ENCODE data around the gene IRF1. TPM values are rescaled to one million over a fixed set of nuclear protein-coding genes. Genes with fewer than 3 reads are reported as not detected.

The IRF1 gene
- total RNA-seq, 2 donors from 2014 or later = 12.2 to 15.5 TPM

DNA sequence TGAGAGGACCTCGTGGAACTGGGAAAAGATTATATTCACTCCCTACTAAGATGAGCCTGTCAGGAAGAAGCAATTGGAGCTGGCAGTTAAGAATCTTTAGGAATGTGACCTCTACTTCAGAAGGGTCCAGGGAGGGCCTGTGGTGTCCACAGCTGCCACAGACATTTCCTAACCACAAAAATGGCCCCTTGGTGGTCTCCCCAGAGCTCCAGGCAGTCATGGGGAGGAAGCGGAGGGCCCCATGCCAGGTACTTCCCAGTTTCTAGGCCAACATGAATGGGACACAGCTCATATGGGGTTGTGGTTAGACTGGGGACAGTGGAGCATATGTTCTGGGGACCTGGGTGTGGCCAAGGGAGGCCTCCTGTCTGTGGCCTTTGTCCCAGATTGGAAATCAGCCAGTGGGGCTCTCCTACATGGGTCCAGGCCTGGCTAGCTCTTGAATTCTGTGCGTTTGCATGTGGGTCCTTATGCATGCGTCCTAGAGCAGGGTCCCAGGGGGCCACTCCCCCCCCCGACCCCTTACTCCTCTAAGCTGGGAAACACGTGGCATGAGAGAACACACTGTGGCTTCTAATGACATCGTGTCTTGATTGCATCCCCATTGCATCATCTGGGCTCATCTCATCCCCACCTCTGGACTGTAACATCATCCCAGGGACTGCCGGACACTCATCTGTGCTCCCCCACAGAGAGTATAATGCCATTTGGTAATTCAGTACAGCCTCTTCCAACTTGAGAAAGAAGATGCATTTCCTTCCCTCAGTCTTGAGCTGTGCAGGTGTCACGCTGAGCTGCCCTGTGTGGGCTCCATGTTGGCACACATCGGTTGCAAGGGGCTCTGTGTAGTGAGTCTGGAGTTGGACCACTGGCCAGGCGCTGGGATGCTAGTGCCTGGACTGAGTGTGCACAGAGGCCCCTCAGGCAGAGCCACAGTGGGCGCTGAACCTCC, 31.3 kb downstream of the IRF1 start:
- peak; percentile 26 for ATAC-seq

GRCh38 chr5:132458651-132459030, 31.9 kb downstream of the IRF1 start:
- Histone ChIP-seq H3K4me1 (peaks cover 23% of the 10 kb centered on the region), H3K27ac (peak overlapping the region in 1 of 4 donors; percentile 13), H3K9me3 (no peaks in the 10 kb centered on the region), H3K4me3 (no peak overlapping the region), H3K36me3 (replicated peaks in 1 of 2; ENCODE audit: insufficient read depth in 1 of 2, low read depth in 2 of 2) (no peaks in the 10 kb centered on the region), H3K27me3 (no peaks in the 10 kb centered on the region)
- ATAC-seq (no peak), DNase-seq (no peak)
- intact Hi-C loops (cut with DNase I) = no loop called here
- 67 to 89% methylated on average over 1 of the region's 1 CpG for WGBS, 2 donors
- TF ChIP-seq, protein P1, sequence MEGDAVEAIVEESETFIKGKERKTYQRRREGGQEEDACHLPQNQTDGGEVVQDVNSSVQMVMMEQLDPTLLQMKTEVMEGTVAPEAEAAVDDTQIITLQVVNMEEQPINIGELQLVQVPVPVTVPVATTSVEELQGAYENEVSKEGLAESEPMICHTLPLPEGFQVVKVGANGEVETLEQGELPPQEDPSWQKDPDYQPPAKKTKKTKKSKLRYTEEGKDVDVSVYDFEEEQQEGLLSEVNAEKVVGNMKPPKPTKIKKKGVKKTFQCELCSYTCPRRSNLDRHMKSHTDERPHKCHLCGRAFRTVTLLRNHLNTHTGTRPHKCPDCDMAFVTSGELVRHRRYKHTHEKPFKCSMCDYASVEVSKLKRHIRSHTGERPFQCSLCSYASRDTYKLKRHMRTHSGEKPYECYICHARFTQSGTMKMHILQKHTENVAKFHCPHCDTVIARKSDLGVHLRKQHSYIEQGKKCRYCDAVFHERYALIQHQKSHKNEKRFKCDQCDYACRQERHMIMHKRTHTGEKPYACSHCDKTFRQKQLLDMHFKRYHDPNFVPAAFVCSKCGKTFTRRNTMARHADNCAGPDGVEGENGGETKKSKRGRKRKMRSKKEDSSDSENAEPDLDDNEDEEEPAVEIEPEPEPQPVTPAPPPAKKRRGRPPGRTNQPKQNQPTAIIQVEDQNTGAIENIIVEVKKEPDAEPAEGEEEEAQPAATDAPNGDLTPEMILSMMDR (IDR thresholded peaks at IDR 0.05) = no peak
- TF ChIP-seq POLR2A (IDR thresholded peaks at IDR 0.05) = no peak

More for the DNA sequence above, 31.3 kb downstream of the IRF1 start:
- WGBS, 2 donors = 78 to 89% methylated on average over 8 to 11 of the region's 12 CpGs
- peak in 1 of 4 donors; percentile 61 for DNase-seq
- H3K36me3 ChIP-seq (replicated peaks in 1 of 2; ENCODE audit: insufficient read depth in 1 of 2, low read depth in 2 of 2) = no peaks in the 10 kb centered on the region
- H3K9me3 ChIP-seq = no peaks in the 10 kb centered on the region
- intact Hi-C loops (cut with DNase I) = no loop called here
- no peak overlapping the region for H3K4me3 ChIP-seq
- no peaks in the 10 kb centered on the region for H3K27me3 ChIP-seq
- peaks cover 27% of the 10 kb centered on the region for H3K4me1 ChIP-seq
- no peak for TF ChIP-seq POLR2A (IDR thresholded peaks at IDR 0.05)
- TF ChIP-seq, protein P1 (IDR thresholded peaks at IDR 0.05) = no peak
- H3K27ac ChIP-seq = peak overlapping the region in 1 of 4 donors; percentile 13

DNA sequence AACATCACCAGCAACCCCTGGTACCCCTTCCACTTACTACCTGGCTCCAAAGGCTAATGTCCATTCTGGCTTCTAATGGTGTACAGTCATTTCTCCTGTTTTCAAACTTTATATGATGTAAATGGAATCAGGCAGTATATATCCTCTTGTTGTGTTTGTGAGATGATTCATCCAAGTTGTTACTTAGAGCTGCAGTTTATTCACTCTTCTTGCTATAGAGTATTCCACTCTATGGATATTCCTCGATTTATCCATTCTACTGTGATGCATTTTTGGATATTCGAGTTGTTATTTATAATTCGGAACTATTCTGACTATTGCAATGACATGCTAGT, 32.4 kb downstream of the IRF1 start:
- DNase-seq (no peak), ATAC-seq (no peak)
- Histone ChIP-seq H3K4me3 (no peak overlapping the region), H3K27me3 (no peaks in the 10 kb centered on the region), H3K9me3 (no peaks in the 10 kb centered on the region), H3K36me3 (replicated peaks in 1 of 2; ENCODE audit: insufficient read depth in 1 of 2, low read depth in 2 of 2) (no peaks in the 10 kb centered on the region), H3K4me1 (peaks cover 19% of the 10 kb centered on the region), H3K27ac (peak overlapping the region in 1 of 4 donors; percentile 74)
- WGBS, 2 donors = 87 to 92% methylated on average over 3 of the region's 3 CpGs
- intact Hi-C loops (cut with DNase I) = no loop called here
- no peak for TF ChIP-seq POLR2A (IDR thresholded peaks at IDR 0.05)
- TF ChIP-seq, protein P1 (IDR thresholded peaks at IDR 0.05) = no peak

DNA sequence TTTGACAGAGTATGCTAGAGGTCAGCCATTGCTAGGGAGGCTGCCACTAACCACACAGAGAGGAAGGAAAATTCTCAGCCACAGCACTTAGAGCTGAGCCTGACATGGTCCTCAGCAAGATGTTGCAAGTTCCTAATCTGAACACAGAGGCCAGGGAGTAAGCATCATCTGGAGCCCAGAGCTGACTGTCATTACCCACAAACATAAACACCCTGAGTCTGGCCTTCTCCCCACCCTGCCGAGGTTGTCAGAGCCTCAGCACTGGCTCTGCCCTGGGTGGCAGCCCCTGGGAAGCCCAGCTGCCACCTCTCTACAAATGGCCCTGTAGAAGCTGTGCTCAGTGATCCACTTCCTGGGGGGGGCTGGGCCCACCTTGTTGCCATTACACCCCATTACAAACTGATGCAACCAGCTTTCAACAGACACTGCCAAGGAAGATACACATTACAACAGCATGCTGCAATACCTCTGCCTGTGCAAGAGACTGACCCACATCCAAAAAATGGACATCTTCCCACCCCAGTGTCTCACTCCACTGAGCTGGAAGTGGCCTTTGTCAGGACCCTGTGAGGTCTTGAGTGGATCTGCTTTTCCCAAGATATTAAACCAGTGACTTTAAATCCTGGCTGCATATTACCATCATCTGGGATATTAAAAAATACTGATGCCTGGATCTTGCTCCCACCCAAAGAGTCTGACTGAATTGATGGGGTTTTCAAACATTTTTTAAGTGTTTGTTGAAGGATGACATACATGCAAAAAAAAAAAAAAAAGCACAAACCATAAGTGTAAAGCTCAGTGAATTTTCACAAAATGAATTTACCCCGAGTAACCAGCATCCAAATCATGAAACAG, 33.0 kb downstream of the IRF1 start:
- TF ChIP-seq POLR2A (IDR thresholded peaks at IDR 0.05) = no peak
- TF ChIP-seq, protein P1 (IDR thresholded peaks at IDR 0.05) = no peak
- ATAC-seq (peak; percentile 45), DNase-seq (peak in 1 of 4 donors; percentile 61)
- peaks cover 13% of the 10 kb centered on the region for H3K4me1 ChIP-seq
- WGBS, 2 donors = 79 to 86% methylated on average over 1 to 2 of the region's 2 CpGs
- no peak overlapping the region for H3K4me3 ChIP-seq
- no peaks in the 10 kb centered on the region for H3K36me3 ChIP-seq (replicated peaks in 1 of 2; ENCODE audit: insufficient read depth in 1 of 2, low read depth in 2 of 2)
- intact Hi-C loops (cut with DNase I) = no loop called here
- H3K27me3 ChIP-seq = no peaks in the 10 kb centered on the region
- H3K27ac ChIP-seq = peak overlapping the region in 2 of 4 donors; percentile 45 to 74
- H3K9me3 ChIP-seq = no peaks in the 10 kb centered on the region
